D721Med (cell line): ENCODE results near the gene SCUBE1.

Experiments
- DNase-seq: peaks from one replicate; pipeline ENCODE4 v3.0.0; 2011; ENCODE audit warnings: low spot score; ENCODE audit not compliant: insufficient read length
- FAIRE-seq: peaks from 2 replicates; lab custom pipeline; 2011; peaks lifted over from hg19 to GRCh38; lab: Jason Lieb, UNC
- TF ChIP-seq, protein P1 (sequence below): IDR thresholded peaks from 2 replicates; pipeline ENCODE4 v1.5.1; 2012; ENCODE audit warnings: mild to moderate bottlenecking, control low read depth; ENCODE audit not compliant: insufficient read depth; ENCODE audit errors: missing control alignments

Gene SCUBE1

GRCh38 chr22:43334378-43334777 lies 8.8 kb downstream of the SCUBE1 start:
- no peak for FAIRE-seq
- no peak for DNase-seq
- TF ChIP-seq, protein P1, sequence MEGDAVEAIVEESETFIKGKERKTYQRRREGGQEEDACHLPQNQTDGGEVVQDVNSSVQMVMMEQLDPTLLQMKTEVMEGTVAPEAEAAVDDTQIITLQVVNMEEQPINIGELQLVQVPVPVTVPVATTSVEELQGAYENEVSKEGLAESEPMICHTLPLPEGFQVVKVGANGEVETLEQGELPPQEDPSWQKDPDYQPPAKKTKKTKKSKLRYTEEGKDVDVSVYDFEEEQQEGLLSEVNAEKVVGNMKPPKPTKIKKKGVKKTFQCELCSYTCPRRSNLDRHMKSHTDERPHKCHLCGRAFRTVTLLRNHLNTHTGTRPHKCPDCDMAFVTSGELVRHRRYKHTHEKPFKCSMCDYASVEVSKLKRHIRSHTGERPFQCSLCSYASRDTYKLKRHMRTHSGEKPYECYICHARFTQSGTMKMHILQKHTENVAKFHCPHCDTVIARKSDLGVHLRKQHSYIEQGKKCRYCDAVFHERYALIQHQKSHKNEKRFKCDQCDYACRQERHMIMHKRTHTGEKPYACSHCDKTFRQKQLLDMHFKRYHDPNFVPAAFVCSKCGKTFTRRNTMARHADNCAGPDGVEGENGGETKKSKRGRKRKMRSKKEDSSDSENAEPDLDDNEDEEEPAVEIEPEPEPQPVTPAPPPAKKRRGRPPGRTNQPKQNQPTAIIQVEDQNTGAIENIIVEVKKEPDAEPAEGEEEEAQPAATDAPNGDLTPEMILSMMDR = no peak

GRCh38 chr22:43333978-43334377 lies 9.2 kb downstream of the SCUBE1 start:
- DNase-seq (no peak), FAIRE-seq (no peak)
- TF ChIP-seq, protein P1 = no peak

- FAIRE-seq = no peak
- no peak for DNase-seq
- TF ChIP-seq, protein P1 = no peak
These were observed 10.0 kb downstream of the SCUBE1 start for GRCh38 chr22:43333156-43333555.

- FAIRE-seq = no peak
- DNase-seq = no peak
- TF ChIP-seq, protein P1 = no peak
These were observed 11.5 kb downstream of the SCUBE1 start for GRCh38 chr22:43331698-43332097.

- DNase-seq = no peak
- FAIRE-seq = no peak
- TF ChIP-seq, protein P1 = no peak
These were observed 12.1 kb downstream of the SCUBE1 start for GRCh38 chr22:43331069-43331451.

DNA sequence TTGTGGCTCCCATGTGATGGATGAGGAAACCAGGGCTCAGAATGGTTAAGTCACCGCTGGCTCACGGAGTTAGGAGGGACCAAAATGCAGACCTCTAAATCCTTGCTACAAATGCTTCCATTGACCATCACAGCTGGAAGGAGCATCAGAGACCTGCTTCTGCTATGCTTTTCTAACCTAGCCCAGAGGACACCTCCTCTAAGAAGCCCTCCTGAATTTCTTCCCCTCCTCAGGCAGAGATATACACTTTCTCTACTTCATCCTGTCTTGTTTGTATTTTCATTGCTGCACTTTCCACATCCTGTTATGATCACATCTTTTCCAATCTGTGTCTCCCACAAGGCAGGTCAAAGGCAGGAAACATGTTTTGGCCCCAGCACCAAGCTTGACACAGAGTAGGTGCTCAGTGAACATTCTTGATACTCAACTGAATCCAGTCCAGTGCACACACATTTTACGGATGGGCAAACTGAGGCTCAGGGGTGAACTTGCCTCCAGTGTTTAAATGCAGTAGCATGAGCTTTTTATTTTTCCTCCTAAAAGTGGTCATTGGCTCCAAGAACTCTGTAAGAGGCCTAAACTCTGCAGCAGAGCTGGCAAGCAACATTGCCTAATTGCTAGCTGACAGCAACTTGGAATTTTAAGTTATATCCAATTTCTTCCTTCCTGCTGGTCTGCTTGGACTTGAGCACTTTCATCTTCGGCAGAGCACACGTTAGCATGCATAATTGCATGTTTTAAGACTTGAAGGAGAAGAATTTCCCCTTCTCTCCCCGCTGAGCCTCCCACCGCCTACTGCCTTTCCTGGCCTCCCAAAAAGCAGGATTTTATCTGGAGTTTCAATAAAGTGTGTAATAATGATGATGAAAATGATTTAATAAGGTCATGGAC lies 12.7 kb downstream of the SCUBE1 start:
- no peak for FAIRE-seq
- TF ChIP-seq, protein P1 = no peak
- no peak for DNase-seq

DNA sequence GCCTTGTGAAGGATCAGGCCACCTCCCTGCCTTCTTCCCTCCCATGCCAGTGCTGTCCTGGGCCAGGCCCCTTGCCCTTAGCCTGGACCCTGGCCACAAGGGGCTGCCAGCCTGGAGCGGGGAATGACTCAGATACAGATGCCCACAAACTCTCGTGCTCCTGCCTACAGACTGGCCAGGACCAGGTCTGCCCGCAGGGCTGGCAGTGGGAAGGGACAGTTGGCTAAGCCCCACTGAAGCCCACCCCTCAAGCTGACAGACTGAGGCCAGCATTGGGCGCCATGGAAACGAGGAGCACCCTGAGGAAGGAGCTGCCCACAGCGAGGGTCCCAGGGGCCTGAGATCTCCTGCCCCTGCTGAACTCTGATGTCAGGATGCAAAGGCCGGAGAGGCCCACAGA lies 14.1 kb downstream of the SCUBE1 start:
- TF ChIP-seq, protein P1 = no peak
- DNase-seq (no peak), FAIRE-seq (no peak)
